GM23338 (cell line): ENCODE measurements around the gene TTYH3. TPM values are rescaled to one million over a fixed set of nuclear protein-coding genes. Genes with fewer than 3 reads are reported as not detected.

Source experiments
- ATAC-seq: fragments of 200-7000 bp; cut with Tn5 transposase; 3 replicates; pipeline ENCODE4 v1.9.1; 2020
- DNase-seq: peaks from one replicate; pipeline ENCODE4 v3.0.0-alpha.2; 2015; ENCODE audit warnings: low spot score
- H2AFZ ChIP-seq: fragments of 200-600 bp; sonication (generic); 2 replicates; pipeline ENCODE4 v1.8.0; 2016; ENCODE audit warnings: antibody characterized with exemption, mild to moderate bottlenecking, moderate library complexity
- H3F3A ChIP-seq: fragments of 200-600 bp; sonication (generic); replicated peaks from 2 replicates; pipeline ENCODE4 v1.8.0; 2017; ENCODE audit warnings: antibody characterized with exemption, mixed run types, low read depth
- H3K27ac ChIP-seq: fragments of 200-600 bp; sonication (generic); 2 replicates; pipeline ENCODE4 v1.6.1; 2016; ENCODE audit warnings: low read depth
- H3K27me3 ChIP-seq: fragments of 200-600 bp; sonication (generic); 2 replicates; pipeline ENCODE4 v1.8.0; 2016; ENCODE audit warnings: mild to moderate bottlenecking, mixed run types, moderate library complexity; ENCODE audit not compliant: insufficient read depth
- H3K36me3 ChIP-seq: fragments of 200-600 bp; sonication (generic); 2 replicates; pipeline ENCODE4 v1.8.0; 2016; ENCODE audit warnings: mild to moderate bottlenecking; ENCODE audit not compliant: insufficient read depth
- H3K4me1 ChIP-seq: fragments of 200-600 bp; sonication (generic); 2 replicates; pipeline ENCODE4 v1.8.0; 2016; ENCODE audit warnings: mild to moderate bottlenecking, moderate library complexity; ENCODE audit not compliant: insufficient read depth
- H3K4me2 ChIP-seq: fragments of 200-600 bp; sonication (generic); 2 replicates; pipeline ENCODE4 v1.7.1; 2017; ENCODE audit warnings: mixed run types
- H3K4me3 ChIP-seq: fragments of 200-600 bp; sonication (generic); 2 replicates; pipeline ENCODE4 v1.6.1; 2016; ENCODE audit warnings: mixed run types
- H3K79me2 ChIP-seq: fragments of 200-600 bp; sonication (generic); replicated peaks from 2 replicates; pipeline ENCODE4 v1.8.0; 2017; ENCODE audit warnings: mild to moderate bottlenecking; ENCODE audit not compliant: insufficient read depth
- H3K9me2 ChIP-seq: fragments of 200-600 bp; sonication (generic); 2 replicates; pipeline ENCODE4 v1.8.0; 2017; ENCODE audit not compliant: insufficient read depth
- H4K20me1 ChIP-seq: fragments of 200-600 bp; sonication (generic); replicated peaks from 2 replicates; pipeline ENCODE4 v1.8.0; 2017; ENCODE audit warnings: mild to moderate bottlenecking; ENCODE audit not compliant: insufficient read depth
- H3K27ac Mint-ChIP-seq: 2 replicates; pipeline ENCODE4 v1.8.0; 2020; ENCODE audit warnings: inconsistent platforms, mild to moderate bottlenecking, moderate library complexity, mixed read lengths
- H3K27me3 Mint-ChIP-seq: 3 replicates; pipeline ENCODE4 v1.8.0; 2022; ENCODE audit warnings: low read depth, mild to moderate bottlenecking, moderate library complexity, mixed read lengths, inconsistent platforms; ENCODE audit not compliant: insufficient read depth, poor library complexity
- H3K36me3 Mint-ChIP-seq: 3 replicates; pipeline ENCODE4 v1.8.0; 2021; ENCODE audit warnings: low read depth, mild to moderate bottlenecking, inconsistent platforms, moderate library complexity, mixed read lengths
- H3K4me1 Mint-ChIP-seq: 3 replicates; pipeline ENCODE4 v1.8.0; 2020; ENCODE audit warnings: mild to moderate bottlenecking, inconsistent platforms, mixed read lengths
- H3K4me3 Mint-ChIP-seq: 3 replicates; pipeline ENCODE4 v1.8.0; 2021; ENCODE audit warnings: moderate library complexity, mild to moderate bottlenecking, inconsistent platforms, mixed read lengths
- H3K9me3 Mint-ChIP-seq: 3 replicates; pipeline ENCODE4 v1.8.0; 2020; ENCODE audit warnings: moderate library complexity, mild to moderate bottlenecking, inconsistent platforms, mixed read lengths
- CREB1 ChIP-seq: fragments of 250-450 bp; sonication (Bioruptor Pico); IDR thresholded peaks from 2 replicates; pipeline ENCODE4 v1.5.0; 2020; ENCODE audit warnings: low read depth, mild to moderate bottlenecking, moderate library complexity
- EZH2 ChIP-seq: fragments of 200-600 bp; sonication (generic); IDR thresholded peaks from one replicate; pipeline ENCODE4 v1.8.0; 2017; ENCODE audit warnings: antibody characterized with exemption, mild to moderate bottlenecking, low read depth; ENCODE audit not compliant: unreplicated experiment
- EZH2phosphoT487 ChIP-seq: fragments of 200-600 bp; sonication (generic); IDR thresholded peaks from one replicate; pipeline ENCODE4 v1.8.1; 2018; ENCODE audit warnings: antibody characterized with exemption; ENCODE audit not compliant: unreplicated experiment
- JUNB ChIP-seq: IDR thresholded peaks from one replicate; pipeline ENCODE4 v1.6.1; 2016; ENCODE audit warnings: antibody characterized with exemption; ENCODE audit not compliant: unreplicated experiment
- NANOG ChIP-seq: IDR thresholded peaks from 2 replicates; pipeline ENCODE4 v1.6.1; 2016; ENCODE audit warnings: antibody characterized with exemption, borderline replicate concordance
- POLR2AphosphoS5 ChIP-seq: IDR thresholded peaks from 2 replicates; pipeline ENCODE4 v1.6.1; 2016; ENCODE audit warnings: antibody characterized with exemption, low read depth
- STAT1 ChIP-seq: IDR thresholded peaks from one replicate; pipeline ENCODE4 v1.6.1; 2016; ENCODE audit warnings: antibody characterized with exemption; ENCODE audit not compliant: unreplicated experiment
- ZNF114 ChIP-seq: fragments of 250-450 bp; sonication (Bioruptor Pico); IDR thresholded peaks from 2 replicates; pipeline ENCODE4 v1.5.0; 2020; ENCODE audit warnings: mild to moderate bottlenecking, moderate library complexity
- polyA plus RNA-seq: library from polyadenylated mRNA; unstranded; fragments of >200 nt; fragmentation: Nextera tagmentation; extraction: Ambion mirVana; gene quantifications from 2 replicates; pipeline ENCODE4 v1.2.1, GENCODE V29; 2016
- total RNA-seq: library from RNA; depleted of rRNA; stranded (reverse); fragments of >200 nt; shearing (Covaris generic); gene quantifications from 2 replicates; pipeline ENCODE4 v1.2.3, GENCODE V29; 2014
- TF ChIP-seq, protein P1 (sequence below): IDR thresholded peaks from one replicate; pipeline ENCODE4 v1.6.1; 2018; ENCODE audit warnings: antibody characterized with exemption; ENCODE audit not compliant: unreplicated experiment
- TF ChIP-seq, protein P2 (sequence below): fragments of 250-450 bp; sonication (Bioruptor Pico); IDR thresholded peaks from 2 replicates; pipeline ENCODE4 v1.5.0; 2020; ENCODE audit warnings: mild to moderate bottlenecking, moderate library complexity
- TF ChIP-seq, protein P3 (sequence below), 2 experiments: fragments of 200-600 bp in 1 of 2; sonication (generic) in 1 of 2; conservative IDR thresholded peaks; 2 replicates each; pipeline versions ENCODE4 v1.5.1 to v1.6.1; 2016 to 2017; ENCODE audit warnings: antibody characterized with exemption in 2 of 2, low read depth in 2 of 2, mild to moderate bottlenecking in 2 of 2, moderate library complexity in 1 of 2

Gene TTYH3
- total and polyA plus RNA-seq, 2 experiments from 2014 or later = 59.6 to 126 TPM

GRCh38 chr7:2654059-2654458 lies 22.3 kb downstream of the TTYH3 start:
- no peak overlapping the region for H3K27ac ChIP-seq
- Mint-ChIP-seq H3K4me3 (no peak overlapping the region), H3K27me3 (peaks cover 13% of the 10 kb centered on the region), H3K36me3 (peaks cover 43% of the 10 kb centered on the region), H3K27ac (no peak overlapping the region), H3K9me3 (no peaks in the 10 kb centered on the region), H3K4me1 (peaks cover 3% of the 10 kb centered on the region; the same call in 2 of the 3 replicates)
- H3K36me3 ChIP-seq = peaks cover 6% of the 10 kb centered on the region; the same call in 1 of the 2 replicates
- no peaks in the 10 kb centered on the region; the same call in 1 of the 2 replicates for H4K20me1 ChIP-seq
- H3K79me2 ChIP-seq = no peaks in the 10 kb centered on the region; the same call in 1 of the 2 replicates
- no peaks in the 10 kb centered on the region for H3K27me3 ChIP-seq
- DNase-seq = no peak
- H3K9me2 ChIP-seq = no peaks in the 10 kb centered on the region
- no peak for ATAC-seq
- H2AFZ ChIP-seq = no peak overlapping the region
- no peak overlapping the region for H3K4me2 ChIP-seq
- 0 out of 2 replicates have a peak, but pooled peaks cover 4% of the 10 kb centered on the region for H3F3A ChIP-seq
- H3K4me3 ChIP-seq = no peak overlapping the region
- H3K4me1 ChIP-seq = no peaks in the 10 kb centered on the region
- TF ChIP-seq NANOG (no peak), EZH2 (no peak), JUNB (no peak), STAT1 (no peak), EZH2phosphoT487 (no peak), ZNF114 (CRISPR knock-in tag) (no peak), POLR2AphosphoS5 (no peak), CREB1 (CRISPR knock-in tag) (no peak)
- TF ChIP-seq, protein P1, sequence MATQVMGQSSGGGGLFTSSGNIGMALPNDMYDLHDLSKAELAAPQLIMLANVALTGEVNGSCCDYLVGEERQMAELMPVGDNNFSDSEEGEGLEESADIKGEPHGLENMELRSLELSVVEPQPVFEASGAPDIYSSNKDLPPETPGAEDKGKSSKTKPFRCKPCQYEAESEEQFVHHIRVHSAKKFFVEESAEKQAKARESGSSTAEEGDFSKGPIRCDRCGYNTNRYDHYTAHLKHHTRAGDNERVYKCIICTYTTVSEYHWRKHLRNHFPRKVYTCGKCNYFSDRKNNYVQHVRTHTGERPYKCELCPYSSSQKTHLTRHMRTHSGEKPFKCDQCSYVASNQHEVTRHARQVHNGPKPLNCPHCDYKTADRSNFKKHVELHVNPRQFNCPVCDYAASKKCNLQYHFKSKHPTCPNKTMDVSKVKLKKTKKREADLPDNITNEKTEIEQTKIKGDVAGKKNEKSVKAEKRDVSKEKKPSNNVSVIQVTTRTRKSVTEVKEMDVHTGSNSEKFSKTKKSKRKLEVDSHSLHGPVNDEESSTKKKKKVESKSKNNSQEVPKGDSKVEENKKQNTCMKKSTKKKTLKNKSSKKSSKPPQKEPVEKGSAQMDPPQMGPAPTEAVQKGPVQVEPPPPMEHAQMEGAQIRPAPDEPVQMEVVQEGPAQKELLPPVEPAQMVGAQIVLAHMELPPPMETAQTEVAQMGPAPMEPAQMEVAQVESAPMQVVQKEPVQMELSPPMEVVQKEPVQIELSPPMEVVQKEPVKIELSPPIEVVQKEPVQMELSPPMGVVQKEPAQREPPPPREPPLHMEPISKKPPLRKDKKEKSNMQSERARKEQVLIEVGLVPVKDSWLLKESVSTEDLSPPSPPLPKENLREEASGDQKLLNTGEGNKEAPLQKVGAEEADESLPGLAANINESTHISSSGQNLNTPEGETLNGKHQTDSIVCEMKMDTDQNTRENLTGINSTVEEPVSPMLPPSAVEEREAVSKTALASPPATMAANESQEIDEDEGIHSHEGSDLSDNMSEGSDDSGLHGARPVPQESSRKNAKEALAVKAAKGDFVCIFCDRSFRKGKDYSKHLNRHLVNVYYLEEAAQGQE = no peak
- TF ChIP-seq, protein P2, sequence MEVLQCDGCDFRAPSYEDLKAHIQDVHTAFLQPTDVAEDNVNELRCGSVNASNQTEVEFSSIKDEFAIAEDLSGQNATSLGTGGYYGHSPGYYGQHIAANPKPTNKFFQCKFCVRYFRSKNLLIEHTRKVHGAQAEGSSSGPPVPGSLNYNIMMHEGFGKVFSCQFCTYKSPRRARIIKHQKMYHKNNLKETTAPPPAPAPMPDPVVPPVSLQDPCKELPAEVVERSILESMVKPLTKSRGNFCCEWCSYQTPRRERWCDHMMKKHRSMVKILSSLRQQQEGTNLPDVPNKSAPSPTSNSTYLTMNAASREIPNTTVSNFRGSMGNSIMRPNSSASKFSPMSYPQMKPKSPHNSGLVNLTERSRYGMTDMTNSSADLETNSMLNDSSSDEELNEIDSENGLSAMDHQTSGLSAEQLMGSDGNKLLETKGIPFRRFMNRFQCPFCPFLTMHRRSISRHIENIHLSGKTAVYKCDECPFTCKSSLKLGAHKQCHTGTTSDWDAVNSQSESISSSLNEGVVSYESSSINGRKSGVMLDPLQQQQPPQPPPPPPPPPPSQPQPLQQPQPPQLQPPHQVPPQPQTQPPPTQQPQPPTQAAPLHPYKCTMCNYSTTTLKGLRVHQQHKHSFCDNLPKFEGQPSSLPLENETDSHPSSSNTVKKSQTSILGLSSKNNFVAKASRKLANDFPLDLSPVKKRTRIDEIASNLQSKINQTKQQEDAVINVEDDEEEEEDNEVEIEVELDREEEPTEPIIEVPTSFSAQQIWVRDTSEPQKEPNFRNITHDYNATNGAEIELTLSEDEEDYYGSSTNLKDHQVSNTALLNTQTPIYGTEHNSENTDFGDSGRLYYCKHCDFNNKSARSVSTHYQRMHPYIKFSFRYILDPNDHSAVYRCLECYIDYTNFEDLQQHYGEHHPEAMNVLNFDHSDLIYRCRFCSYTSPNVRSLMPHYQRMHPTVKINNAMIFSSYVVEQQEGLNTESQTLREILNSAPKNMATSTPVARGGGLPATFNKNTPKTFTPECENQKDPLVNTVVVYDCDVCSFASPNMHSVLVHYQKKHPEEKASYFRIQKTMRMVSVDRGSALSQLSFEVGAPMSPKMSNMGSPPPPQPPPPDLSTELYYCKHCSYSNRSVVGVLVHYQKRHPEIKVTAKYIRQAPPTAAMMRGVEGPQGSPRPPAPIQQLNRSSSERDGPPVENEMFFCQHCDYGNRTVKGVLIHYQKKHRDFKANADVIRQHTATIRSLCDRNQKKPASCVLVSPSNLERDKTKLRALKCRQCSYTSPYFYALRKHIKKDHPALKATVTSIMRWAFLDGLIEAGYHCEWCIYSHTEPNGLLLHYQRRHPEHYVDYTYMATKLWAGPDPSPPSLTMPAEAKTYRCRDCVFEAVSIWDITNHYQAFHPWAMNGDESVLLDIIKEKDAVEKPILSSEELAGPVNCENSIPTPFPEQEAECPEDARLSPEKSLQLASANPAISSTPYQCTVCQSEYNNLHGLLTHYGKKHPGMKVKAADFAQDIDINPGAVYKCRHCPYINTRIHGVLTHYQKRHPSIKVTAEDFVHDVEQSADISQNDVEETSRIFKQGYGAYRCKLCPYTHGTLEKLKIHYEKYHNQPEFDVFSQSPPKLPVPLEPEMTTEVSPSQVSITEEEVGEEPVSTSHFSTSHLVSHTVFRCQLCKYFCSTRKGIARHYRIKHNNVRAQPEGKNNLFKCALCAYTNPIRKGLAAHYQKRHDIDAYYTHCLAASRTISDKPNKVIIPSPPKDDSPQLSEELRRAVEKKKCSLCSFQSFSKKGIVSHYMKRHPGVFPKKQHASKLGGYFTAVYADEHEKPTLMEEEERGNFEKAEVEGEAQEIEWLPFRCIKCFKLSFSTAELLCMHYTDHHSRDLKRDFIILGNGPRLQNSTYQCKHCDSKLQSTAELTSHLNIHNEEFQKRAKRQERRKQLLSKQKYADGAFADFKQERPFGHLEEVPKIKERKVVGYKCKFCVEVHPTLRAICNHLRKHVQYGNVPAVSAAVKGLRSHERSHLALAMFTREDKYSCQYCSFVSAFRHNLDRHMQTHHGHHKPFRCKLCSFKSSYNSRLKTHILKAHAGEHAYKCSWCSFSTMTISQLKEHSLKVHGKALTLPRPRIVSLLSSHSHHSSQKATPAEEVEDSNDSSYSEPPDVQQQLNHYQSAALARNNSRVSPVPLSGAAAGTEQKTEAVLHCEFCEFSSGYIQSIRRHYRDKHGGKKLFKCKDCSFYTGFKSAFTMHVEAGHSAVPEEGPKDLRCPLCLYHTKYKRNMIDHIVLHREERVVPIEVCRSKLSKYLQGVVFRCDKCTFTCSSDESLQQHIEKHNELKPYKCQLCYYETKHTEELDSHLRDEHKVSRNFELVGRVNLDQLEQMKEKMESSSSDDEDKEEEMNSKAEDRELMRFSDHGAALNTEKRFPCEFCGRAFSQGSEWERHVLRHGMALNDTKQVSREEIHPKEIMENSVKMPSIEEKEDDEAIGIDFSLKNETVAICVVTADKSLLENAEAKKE (CRISPR knock-in tag) = no peak
- TF ChIP-seq, protein P3, sequence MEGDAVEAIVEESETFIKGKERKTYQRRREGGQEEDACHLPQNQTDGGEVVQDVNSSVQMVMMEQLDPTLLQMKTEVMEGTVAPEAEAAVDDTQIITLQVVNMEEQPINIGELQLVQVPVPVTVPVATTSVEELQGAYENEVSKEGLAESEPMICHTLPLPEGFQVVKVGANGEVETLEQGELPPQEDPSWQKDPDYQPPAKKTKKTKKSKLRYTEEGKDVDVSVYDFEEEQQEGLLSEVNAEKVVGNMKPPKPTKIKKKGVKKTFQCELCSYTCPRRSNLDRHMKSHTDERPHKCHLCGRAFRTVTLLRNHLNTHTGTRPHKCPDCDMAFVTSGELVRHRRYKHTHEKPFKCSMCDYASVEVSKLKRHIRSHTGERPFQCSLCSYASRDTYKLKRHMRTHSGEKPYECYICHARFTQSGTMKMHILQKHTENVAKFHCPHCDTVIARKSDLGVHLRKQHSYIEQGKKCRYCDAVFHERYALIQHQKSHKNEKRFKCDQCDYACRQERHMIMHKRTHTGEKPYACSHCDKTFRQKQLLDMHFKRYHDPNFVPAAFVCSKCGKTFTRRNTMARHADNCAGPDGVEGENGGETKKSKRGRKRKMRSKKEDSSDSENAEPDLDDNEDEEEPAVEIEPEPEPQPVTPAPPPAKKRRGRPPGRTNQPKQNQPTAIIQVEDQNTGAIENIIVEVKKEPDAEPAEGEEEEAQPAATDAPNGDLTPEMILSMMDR (conservative IDR thresholded peaks at IDR 0.05; ENCODE audit: low read depth in 2 of 2) = no peak
